K562 (cell line): ENCODE data around the gene WDR45. TPM values are rescaled to one million over a fixed set of nuclear protein-coding genes. Genes with fewer than 3 reads are reported as not detected.

Experiments
- ARID2 ChIP-seq: fragments of 450-650 bp; IDR thresholded peaks from 2 replicates; pipeline ENCODE4 v1.6.1; 2017; ENCODE audit warnings: antibody characterized with exemption, mild to moderate bottlenecking
- ARID3B ChIP-seq: fragments of 250-450 bp; sonication (Bioruptor Pico); IDR thresholded peaks from 2 replicates; pipeline ENCODE4 v1.4.0; 2020; ENCODE audit warnings: borderline replicate concordance
- DACH1 ChIP-seq: fragments of 450-650 bp; IDR thresholded peaks from 2 replicates; pipeline ENCODE4 v1.6.1; 2018; ENCODE audit not compliant: partially characterized antibody
- E4F1 ChIP-seq: fragments of 250-450 bp; sonication (Bioruptor Pico); IDR thresholded peaks from 2 replicates; pipeline ENCODE4 v1.5.0; 2021; ENCODE audit warnings: mild to moderate bottlenecking, borderline replicate concordance
- ELF4 ChIP-seq: fragments of 450-650 bp; formaldehyde crosslinking; IDR thresholded peaks from 2 replicates; pipeline ENCODE4 v1.4.0; 2022; ENCODE audit warnings: missing genetic modification characterization
- HDGF ChIP-seq: fragments of 450-650 bp; IDR thresholded peaks from 2 replicates; pipeline ENCODE4 v1.6.1; 2016
- HNRNPK ChIP-seq: fragments of 200-400 bp; formaldehyde crosslinking; IDR thresholded peaks from one replicate; pipeline ENCODE4 v1.6.1; 2018; ENCODE audit warnings: mild to moderate bottlenecking, low read depth, low read length; ENCODE audit not compliant: poor library complexity, severe bottlenecking
- MCM5 ChIP-seq: fragments of 450-650 bp; IDR thresholded peaks from 2 replicates; pipeline ENCODE4 v1.6.1; 2016; ENCODE audit warnings: low read depth
- NR1H2 ChIP-seq: sonication (generic); formaldehyde crosslinking; IDR thresholded peaks from 2 replicates; pipeline ENCODE4 v1.4.0; 2020; ENCODE audit warnings: mild to moderate bottlenecking, missing genetic modification reagents
- NR2F6 ChIP-seq: fragments of 450-650 bp; formaldehyde crosslinking; IDR thresholded peaks from 2 replicates; pipeline ENCODE4 v1.4.0; 2020; ENCODE audit warnings: mild to moderate bottlenecking
- SAFB ChIP-seq: fragments of 200-400 bp; formaldehyde crosslinking; IDR thresholded peaks from 2 replicates; pipeline ENCODE4 v1.6.1; 2017; ENCODE audit warnings: low read depth, low read length, borderline replicate concordance
- SMAD1 ChIP-seq: fragments of 150-350 bp; IDR thresholded peaks from 2 replicates; pipeline ENCODE4 v1.6.1; 2014; ENCODE audit warnings: low read length, low read depth; ENCODE audit not compliant: partially characterized antibody
- SMARCC2 ChIP-seq: fragments of 450-650 bp; IDR thresholded peaks from 2 replicates; pipeline ENCODE4 v1.6.1; 2017; ENCODE audit warnings: antibody characterized with exemption, moderate library complexity, mild to moderate bottlenecking, low read depth
- TAF1 ChIP-seq: IDR thresholded peaks from 2 replicates; pipeline ENCODE4 v1.6.1; 2011; ENCODE audit warnings: mild to moderate bottlenecking, low read length, moderate library complexity; ENCODE audit not compliant: insufficient read depth, control insufficient read depth, severe bottlenecking; ENCODE audit errors: extremely low read depth
- ZNF592 ChIP-seq: fragments of 450-650 bp; IDR thresholded peaks from 2 replicates; pipeline ENCODE4 v1.6.1; 2017; ENCODE audit warnings: antibody characterized with exemption, mild to moderate bottlenecking
- ZSCAN32 ChIP-seq: fragments of 450-650 bp; formaldehyde crosslinking; IDR thresholded peaks from 2 replicates; pipeline ENCODE4 v1.4.0; 2020; ENCODE audit warnings: mild to moderate bottlenecking, moderate library complexity
- polyA plus RNA-seq, 8 experiments: library from polyadenylated mRNA; depleted of rRNA in 4 of 8; stranded (reverse) in 5 of 8; unstranded in 3 of 8; fragments of >200 nt; fragmentation: Nextera tagmentation in 2 of 8; fragmentation: Illumina TruSeq in 1 of 8; extraction: Ambion mirVana in 2 of 8; extraction: Trizol in 1 of 8; gene quantifications; 2 replicates each; pipeline versions ENCODE4 v1.2.1 to v1.2.3, GENCODE V29; 2011 to 2014; ENCODE audit warnings: inconsistent platforms in 1 of 8, missing spikeins in 1 of 8
- total RNA-seq, 7 experiments: library from RNA; depleted of rRNA in 6 of 7; stranded (reverse); fragments of >200 nt in 6 of 7; fragmentation: Illumina TruSeq in 2 of 7; extraction: Trizol in 2 of 7; gene quantifications; 2 replicates each; pipeline versions ENCODE4 v1.2.1 to v1.2.3, GENCODE V29; 2011 to 2021; ENCODE audit warnings: low replicate concordance in 1 of 7
- TF ChIP-seq, protein P1 (sequence below): fragments of 250-450 bp; sonication (Bioruptor Pico); IDR thresholded peaks from 2 replicates; pipeline ENCODE4 v1.6.1; 2021; ENCODE audit warnings: mild to moderate bottlenecking
- TF ChIP-seq, protein P2 (sequence below): fragments of 450-650 bp; IDR thresholded peaks from 2 replicates; pipeline ENCODE4 v1.6.1; 2016; ENCODE audit warnings: missing biosample characterization, missing genetic modification characterization

Gene WDR45
- total and polyA plus RNA-seq, 9 of the 15 experiments (the other 6 are each of a cell fraction or from before 2014, with no cell fraction given) = 19.4 to 136 (median 59.7) TPM

DNA sequence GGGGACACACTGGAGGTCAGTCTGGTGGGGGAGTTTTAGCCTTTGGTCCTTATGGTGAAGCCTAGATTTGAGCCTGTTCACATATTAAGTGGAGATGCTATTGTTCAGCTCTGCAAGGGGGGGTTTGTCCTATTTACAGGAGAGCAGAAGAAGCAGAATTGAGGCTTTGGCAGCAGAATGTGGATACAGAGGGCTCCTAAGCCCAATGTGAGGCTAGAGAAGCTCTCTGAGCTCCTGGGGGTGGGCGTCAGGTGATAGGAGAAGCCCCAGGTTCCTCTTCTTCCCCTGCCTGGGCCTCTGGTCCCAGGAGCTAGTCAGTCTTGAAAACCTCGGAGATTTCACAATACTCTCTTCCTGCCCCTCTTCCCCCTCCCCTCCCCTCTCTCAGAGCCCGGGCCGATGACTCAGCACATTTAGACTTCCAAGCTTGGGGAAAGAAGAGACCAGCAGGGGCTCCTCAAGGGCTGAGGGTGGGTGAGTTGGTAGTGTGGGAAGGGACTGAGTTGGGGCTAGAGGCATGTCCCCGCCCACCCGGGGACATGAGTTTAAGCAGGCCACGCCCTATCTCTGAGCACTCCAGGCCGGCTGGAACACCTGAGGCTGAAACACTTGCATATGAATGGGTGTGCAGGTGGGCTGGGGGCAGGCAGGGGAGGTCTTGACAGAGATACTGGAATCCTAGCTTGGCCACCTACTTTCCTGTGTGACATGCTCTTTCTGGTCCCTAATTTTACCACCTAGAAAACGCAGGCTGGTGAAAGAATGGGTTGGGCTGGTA lies 39.9 kb downstream of the WDR45 start (continued):
- TF ChIP-seq, protein P1, sequence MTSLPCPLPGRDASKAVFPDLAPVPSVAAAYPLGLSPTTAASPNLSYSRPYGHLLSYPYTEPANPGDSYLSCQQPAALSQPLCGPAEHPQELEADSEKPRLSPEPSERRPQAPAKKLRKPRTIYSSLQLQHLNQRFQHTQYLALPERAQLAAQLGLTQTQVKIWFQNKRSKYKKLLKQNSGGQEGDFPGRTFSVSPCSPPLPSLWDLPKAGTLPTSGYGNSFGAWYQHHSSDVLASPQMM (CRISPR knock-in tag) = no peak
- no peak for TF ChIP-seq ELF4 (CRISPR knock-in tag)
- no peak for TF ChIP-seq E4F1 (CRISPR knock-in tag)
- no peak for TF ChIP-seq MCM5
- no peak for TF ChIP-seq ARID2
- TF ChIP-seq TAF1 = no peak
- TF ChIP-seq ZNF592 = peak; percentile 50; the same call in 1 of the 2 replicates
- TF ChIP-seq NR2F6 (CRISPR knock-in tag) = no peak
- TF ChIP-seq ARID3B = no peak
- TF ChIP-seq SAFB = no peak
- TF ChIP-seq SMARCC2 = peak; percentile 46; the same call in 1 of the 2 replicates
- TF ChIP-seq, protein P2, sequence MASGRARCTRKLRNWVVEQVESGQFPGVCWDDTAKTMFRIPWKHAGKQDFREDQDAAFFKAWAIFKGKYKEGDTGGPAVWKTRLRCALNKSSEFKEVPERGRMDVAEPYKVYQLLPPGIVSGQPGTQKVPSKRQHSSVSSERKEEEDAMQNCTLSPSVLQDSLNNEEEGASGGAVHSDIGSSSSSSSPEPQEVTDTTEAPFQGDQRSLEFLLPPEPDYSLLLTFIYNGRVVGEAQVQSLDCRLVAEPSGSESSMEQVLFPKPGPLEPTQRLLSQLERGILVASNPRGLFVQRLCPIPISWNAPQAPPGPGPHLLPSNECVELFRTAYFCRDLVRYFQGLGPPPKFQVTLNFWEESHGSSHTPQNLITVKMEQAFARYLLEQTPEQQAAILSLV (tag) = no peak
- TF ChIP-seq DACH1 = peak; percentile 54
- no peak for TF ChIP-seq HNRNPK
- no peak for TF ChIP-seq SMAD1
- TF ChIP-seq NR1H2 (CRISPR knock-in tag) = no peak
- no peak for TF ChIP-seq HDGF
- no peak for TF ChIP-seq ZSCAN32
